NK-92 (cell line): ENCODE results near the gene ZNF48.
A peak's percentile ranks its signal among the peaks of the same experiment; 100 is the strongest.

ENCODE experiments used
- DNase-seq: peaks from one replicate; lab custom pipeline; 2025; ENCODE audit not compliant: unreplicated experiment; lab: John Stamatoyannopoulos, UW

ZNF48 gene

DNA sequence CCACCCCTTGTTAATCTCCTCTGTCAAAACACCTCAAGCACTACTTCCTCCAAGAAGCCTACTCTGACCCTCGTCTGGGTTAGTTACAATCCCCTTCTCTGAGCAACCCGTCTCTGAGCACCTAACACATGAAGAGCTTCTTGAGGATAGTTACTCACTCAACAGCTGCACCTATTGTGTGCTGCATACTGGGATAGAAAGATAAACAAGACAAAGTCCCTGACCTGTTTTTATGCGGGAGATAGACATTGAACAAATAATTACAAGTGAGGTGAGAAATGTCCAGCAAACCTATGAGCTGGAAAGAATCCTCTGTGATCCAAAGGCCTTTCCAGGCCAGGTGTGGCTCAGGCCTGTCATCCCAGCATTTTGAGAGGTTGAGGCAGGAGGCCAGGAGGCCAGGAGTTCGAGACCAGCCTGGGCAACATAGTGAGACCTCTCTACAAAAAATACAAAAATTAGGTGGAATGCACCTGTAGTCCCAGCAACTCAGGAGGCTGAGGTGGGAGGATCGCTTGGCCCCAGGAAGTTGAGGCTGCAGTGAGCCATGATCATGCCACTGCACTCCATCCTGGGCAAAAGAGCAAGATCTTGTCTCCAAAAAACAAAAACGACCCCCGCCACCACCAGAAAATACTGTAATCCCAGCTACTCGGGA lies 6.7 kb downstream of the ZNF48 start:
- DNase-seq: no peak

DNA sequence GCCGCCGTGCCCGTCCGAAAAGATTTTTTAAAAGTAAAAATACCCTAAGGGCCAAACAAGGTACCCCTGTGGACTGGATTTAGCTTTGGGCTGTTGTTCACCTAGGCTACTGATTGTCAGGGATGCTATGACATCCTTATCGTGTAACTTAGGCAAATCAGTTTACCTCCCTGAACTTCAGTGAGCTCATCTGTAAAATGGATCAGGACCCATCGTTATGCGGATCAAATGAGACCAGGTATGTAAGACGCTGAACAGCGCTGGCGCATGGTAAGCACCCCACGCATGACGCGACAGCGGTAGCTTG lies 11.5 kb downstream of the ZNF48 start:
- no peak for DNase-seq

DNA sequence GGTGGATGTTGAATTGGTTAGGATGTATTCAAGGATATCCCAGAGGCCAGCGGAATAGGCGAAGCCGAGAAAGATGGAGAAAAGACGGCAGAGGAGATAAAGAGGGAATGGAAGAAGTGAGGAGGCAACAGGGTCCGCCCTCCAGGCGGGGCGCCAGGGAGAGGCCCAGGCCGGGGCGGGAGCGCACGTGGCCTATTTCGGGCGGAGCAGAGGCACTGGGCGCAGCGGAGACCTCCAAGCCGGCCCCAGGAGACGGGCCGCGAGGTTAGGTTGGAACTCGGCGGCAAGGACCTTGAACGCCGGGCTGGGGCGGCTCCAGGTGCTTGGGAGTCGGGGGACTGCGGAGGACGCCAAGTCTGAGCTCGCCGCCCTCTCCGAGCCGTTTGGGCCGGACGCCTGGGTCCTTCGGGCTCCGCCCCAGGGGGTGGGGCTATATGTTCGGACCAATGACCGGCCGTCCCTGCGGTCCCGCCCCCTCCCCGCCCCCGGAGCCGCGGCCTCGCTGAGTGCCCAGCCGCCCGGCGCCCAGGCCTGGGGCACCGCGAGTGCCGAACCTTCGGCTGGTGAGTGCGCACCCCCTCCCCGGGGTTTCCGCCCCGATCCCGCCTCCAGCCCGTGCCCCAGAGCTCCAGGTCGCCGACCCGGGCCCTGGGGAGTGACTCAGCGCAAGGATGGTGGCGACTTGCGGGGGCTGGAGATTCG lies 12.0 kb downstream of the ZNF48 start, which contains the start of gene ZNF771:
TSS of gene ZNF771 (plus strand) at position 505 of the 702 bp plus-strand sequence. CDS start 448 bp downstream, outside the sequence.
- no peak for DNase-seq

DNA sequence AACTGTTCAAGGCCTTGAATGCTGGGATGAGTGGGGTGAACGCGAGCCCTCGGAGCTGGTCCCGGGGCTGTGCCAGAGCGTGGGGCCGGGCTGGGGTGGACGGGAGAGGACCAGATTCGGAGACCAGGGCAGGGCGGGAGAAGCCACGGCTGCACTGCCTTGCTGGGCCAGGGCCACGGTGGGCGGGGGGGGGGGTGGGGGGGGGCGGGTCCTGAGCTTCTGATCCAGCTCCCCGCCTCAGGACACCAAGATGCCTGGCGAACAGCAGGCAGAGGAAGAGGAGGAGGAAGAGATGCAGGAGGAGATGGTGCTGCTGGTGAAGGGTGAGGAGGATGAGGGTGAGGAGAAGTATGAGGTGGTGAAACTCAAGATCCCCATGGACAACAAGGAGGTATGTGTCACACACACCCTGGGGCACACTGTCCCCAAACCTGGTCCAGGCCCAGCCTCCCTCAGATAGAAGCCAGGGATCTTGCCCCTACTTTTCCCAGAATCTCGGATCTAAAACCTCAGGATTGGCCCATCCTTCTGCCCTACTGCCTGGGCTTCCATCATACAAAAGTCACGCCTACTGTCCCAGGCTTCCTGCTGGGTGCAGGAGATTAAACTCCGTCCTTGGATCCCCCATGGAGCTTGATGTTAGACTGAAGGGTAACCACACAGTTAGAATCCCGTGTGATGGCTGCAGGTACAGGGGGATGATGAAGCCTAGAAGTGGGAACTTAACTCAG lies 12.7 kb downstream of the ZNF48 start:
- DNase-seq: no peak

DNA sequence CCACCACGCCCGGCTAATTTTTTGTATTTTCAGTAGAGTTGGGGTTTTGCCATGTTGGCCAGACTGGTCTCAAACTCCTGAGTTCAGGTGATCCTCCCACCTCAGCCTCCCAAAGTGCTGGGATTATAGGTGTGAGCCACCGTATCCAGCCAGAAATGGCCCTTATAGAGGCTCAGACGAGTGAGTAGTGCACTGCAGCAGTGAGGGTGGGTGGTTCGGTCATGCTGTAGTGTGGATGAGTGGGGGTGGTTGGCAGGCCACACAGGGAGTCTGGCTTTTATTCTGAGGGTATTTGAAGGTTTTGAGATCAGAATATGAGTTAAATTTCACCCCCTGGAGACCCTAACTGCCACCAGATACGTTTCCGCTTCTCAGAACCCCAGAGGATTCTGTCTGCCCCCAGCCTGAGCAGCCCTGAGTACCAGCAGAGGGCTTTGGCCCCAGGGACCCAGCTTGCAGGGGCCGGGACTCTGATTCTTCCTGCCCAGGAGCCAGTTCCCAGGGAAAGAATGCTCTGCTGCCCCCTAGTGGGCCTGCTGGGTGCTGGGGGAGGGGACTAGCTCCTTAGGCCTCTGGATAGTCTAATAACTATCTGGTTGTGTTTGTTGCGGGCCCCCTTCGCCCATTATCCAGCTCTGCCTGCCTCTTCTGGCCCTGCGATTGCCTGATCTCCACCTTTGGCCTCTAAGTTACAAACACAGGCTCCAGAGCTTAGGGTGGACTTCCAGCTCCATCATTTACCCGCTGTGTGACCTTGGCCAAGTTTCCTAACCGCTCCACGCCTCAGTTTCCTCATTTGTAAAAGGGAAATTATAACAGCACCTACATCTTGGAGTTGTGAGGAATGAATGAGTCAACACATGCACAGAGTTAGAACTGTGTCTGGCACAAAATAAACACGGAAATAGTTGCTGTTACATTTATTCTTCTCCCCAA lies 14.2 kb downstream of the ZNF48 start:
- DNase-seq: peak; percentile 49

DNA sequence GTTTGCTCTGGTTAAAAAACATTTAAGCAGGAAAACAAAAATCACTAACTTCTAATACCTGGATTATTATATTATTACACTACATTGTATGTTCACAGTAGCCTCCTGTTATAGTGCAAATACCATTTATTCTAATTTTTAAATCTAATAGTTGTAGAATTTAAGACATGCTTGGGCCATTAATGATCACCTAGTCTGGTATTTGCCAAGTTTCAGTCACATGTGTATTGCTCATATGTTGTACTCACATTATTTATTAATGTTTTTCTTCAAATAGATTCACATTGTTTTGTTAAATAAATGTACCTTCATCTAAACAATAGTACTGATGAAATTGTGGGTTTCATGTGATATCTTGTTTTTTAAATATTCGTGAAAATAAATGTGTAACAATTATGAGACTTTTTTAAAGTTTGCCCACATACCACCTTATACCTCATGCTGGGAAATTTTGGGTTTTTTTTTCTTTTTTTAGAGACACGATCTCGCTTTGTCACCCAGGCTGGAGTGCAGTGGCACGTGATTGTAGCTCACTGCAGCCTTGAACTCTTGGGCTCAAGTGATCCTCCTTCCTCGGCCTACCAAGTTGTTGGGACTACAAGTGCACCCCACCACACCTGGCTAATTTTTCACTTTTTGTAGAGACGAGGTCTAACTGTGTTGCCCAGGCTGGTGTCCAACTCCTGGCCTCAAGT lies 18.0 kb downstream of the ZNF48 start:
- no peak for DNase-seq

DNA sequence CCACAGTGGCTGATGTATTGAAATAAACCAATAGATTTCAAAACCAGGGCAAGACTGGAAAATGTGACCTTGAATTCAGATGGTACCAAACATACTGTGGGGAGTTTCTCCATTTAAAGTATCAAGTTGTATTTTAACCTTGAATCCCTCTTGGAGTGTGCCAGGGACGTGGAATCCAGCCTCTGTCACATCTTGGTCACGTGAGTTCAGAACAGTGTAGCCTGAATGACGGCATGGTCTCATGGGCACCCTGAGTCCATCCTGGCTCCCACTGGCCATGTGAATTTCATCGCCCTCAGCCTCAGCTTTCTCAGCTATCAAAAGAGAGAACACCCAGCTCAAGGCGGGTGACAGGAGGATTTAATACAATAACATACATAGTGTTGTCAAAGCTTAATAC lies 18.9 kb downstream of the ZNF48 start:
- no peak for DNase-seq

DNA sequence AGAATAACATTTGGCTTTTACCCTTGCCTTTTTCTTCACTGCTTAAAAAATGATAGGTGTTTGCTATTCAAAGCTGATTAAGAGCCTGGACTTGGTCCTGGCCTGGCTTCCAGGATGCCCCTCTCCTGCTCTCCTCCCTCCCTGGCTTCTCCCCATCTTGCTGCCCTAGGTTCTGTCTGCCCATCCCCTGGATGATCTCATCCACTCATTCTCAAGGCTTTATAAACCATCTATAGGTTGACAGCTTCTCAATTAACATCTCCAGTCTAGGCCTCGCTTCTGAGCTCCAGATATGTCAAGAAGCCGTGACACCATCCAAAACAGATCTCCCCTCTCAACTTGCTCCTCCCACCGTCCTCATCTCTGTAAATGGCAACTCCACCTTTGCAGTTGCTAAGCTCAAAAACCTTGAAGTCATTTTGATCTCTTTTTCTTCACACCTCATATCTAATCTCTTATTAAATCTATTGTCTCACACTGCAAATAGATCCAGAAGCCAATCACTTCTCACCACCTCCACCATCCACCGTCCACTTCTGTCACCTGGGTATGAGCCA lies 20.9 kb downstream of the ZNF48 start:
- no peak for DNase-seq

DNA sequence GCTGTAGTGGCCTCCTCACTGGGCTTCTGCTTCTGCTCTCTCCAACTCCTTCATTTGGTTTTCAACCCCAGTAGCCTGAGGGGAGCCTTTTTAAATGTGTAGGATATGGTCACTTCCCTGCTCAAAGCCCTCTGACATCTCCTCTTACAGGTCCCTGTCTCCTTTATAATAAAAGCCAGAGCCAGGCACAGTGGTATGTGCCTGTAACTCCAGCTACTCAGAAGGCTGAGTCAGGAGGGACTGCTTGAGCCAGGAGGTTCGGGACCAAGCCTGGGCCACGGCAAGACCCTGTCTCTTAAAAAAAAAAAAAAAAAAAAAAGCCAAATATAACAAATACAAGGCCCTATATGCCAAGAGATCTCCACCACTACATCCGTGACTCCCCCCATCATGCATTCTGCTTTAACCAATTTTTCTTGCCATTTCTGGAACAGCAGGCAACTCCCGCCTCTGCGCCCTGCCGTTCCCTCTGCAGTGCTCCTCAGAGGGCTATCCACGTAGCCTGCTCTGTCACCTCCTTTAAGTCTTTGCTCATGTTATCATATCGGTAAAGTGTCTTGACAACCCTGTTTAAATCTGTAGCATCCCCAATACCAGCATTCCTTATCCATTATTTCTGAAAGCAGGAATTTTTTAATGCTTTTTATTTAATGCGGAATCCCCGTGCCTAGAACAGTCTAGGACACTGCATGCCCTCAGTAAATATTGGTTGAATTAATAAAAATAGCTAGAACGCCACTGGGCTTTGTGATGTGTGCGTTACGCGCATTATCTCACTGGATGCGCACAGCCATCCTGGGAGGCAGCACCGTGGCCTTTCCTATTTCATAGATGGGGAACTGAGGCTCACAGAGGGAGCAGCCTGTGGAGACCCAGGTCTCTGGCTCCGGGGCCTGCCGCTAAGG lies 21.7 kb downstream of the ZNF48 start:
- DNase-seq: no peak

DNA sequence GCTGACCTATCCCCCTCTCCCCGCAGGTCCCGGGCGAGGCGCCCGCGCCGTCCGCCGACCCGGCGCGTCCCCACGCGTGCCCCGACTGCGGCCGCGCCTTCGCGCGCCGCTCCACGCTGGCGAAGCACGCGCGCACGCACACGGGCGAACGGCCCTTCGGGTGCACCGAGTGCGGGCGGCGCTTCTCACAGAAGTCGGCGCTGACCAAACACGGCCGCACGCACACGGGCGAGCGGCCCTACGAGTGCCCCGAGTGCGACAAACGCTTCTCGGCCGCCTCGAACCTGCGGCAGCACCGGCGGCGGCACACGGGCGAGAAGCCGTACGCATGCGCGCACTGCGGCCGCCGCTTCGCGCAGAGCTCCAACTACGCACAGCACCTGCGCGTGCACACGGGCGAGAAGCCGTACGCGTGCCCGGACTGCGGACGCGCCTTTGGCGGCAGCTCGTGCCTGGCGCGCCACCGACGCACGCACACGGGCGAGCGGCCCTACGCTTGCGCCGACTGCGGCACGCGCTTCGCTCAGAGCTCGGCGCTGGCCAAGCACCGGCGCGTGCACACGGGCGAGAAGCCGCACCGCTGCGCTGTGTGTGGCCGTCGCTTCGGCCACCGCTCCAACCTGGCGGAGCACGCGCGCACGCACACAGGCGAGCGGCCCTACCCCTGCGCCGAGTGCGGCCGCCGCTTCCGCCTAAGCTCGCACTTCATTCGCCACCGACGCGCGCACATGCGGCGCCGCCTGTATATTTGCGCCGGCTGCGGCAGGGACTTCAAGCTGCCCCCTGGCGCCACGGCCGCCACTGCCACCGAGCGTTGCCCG lies 22.5 kb downstream of the ZNF48 start:
- DNase-seq: no peak

DNA sequence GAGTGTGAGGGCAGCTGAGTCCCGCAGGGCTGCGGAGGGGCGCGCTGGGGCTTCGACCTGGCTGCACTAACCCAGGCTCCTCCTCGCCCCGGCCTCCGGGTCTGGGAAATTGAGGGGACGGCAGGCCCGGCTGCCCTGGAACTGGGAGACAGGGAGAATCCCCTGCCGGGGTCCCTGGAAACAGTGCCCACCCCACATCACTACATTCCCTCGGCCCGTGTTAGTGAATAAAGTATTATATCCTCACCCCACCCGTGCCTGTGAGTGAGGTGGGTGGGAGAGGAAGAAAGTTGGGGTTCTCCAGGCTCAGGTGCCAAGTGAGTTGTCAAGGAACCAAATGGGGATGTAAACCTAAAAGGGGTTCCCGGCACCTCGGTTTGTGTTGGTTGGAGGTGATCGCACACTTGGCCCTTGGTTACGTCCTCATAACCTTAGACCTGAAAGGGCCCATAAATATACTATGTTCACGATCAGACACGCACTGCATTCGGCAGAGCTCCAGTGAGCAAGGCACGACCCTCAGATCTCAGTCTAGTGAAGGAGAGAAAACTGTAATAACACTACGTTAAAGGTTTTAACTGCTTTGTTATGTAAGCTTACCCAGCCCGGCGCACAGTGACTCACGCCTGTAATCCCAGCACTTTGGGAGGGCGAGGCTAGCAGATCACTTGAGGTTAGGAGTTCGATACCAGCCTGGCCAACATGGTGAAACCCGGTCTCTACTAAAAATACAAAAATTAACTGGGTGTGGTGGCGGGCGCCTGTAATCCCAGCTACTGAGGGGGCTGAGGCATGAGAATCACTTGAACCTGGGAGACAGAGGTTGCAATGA lies 23.3 kb downstream of the ZNF48 start:
- DNase-seq: no peak

DNA sequence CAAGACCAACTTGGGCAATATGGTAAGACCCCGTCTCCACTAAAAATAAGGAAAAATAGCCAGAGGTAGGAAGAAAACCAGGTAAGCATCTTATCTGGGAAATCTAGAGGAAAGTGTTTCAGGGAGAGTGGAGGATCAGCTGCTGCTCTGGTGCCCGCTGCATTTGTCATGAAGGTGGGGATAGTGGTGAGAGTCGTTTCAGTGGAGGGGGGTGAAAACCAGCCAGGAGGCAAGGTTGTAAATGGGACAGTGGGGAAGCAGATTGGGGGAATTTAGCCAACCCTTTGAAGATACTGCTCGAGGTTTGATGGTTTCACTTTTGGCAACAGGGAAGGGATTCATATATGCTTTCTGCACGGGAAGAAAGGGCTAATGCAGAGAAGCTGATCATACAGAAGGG lies 25.8 kb downstream of the ZNF48 start:
- no peak for DNase-seq

DNA sequence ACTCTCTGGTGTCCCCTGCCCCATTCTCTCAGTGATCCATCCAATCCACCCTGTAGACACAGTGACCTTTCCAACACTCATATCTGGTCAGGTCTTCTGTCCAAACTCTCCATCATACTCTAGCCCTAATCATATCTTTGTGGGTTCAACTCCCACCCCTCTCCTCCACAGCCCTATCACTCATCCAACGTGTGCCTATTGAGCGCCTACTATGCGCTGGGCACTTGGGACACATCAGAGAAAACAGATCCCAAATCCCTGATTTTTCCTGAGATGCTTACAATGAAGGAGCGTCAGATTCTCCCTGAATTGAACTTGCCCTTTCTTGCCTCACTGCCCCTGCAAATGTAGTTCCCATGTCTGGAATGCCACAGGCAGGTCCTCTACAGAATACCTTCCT lies 32.8 kb downstream of the ZNF48 start:
- DNase-seq: no peak

DNA sequence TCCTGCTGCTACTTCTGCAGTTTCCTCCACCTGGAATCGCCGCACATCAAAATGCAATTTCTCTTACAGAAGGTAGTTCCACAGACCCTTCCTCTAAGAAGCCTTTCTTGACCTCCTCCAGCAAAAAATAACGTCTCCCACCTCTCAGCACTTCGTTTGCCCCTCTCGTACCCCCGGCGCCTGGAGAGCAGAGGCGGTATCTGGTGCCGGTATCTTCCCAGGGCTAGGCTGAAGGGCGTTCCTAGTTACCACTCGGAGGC lies 34.1 kb downstream of the ZNF48 start:
- no peak for DNase-seq

DNA sequence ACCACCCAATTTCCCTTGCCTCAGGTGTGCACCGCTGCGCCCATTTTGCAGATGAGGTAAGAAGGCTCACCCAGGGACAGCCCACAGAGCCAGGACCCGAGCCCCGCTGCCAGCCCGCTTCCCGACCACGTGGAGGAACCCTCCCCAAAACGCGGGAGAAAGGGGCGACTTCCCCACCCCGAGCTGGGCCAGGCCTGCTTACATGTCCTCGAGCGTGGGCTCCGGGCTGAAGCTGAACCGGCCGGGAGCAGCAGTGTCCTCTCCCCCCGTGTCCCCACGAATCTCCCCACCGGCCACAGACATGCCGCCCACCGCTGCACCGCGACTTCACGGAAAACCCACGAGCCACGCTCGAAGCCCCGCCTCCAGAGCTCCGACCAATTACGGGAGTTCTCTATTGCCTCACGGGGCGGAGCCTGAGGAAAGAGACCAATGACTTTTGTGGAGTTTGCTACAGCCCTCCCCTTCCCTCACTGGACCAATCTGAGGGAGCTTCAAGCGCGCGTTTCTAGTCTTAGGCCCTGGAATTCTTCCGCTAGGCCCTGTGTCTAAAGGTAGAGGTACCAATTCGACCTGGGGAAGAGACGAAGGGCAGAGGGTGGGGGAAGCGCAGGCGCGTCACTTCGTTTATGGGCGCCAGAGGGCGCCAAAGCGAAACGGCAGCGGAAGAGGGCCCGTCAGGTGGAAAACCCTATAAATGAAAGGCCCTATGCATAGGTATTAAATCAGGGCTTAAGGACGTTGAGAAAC lies 34.6 kb downstream of the ZNF48 start, which contains the start of gene DCTPP1:
TSS of gene DCTPP1 (minus strand) at position 353 of the 750 bp plus-strand sequence. CDS start at position 303, 50 bp downstream.
- DNase-seq: peak; percentile 85

DNA sequence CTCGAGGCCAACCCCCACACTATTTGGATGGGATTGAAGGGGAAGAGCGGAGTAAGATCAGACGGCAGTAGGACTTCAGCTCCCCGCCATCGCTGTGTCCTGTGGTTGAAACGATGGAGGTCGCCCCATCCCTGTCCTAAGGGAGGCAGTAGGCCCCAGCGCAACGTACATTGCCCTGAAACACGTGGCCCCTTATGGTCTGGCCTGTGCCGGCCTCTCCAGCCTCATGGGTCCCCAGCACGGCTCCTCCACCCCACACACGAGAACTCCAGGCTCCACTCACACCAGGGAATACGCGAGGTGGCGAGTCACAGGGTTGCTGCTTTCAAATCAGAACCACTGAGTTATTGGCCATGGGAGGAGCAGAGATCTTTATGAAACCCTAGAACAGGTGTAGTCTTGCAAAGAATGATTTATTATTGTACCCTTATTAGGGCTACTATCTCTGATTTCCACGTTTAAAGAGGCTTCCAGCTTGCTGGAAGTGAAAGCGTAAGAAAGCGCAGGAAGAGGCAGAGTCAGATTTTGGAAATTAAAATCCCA lies 35.3 kb downstream of the ZNF48 start:
- DNase-seq: no peak

DNA sequence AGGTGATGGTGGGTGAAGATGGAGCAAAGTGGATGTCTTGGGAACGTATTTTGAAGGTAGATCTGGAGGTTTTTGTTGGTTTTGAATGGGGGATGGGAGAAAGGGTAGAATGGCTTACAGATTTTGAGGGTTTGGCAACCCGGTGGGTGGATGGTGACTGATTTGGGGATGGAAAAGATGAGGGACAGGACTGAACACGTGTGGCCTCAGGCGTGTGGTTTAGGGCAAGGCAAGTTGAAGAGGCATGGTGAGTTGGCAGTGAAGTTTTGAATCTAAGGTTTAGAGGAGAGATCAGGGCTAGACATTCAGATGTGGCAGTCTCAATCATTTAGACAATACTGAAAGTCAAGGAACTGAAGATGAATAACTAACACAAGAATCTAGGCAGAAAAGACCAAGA lies 39.6 kb downstream of the ZNF48 start:
- no peak for DNase-seq
